Measurements from ENCODE around the gene CELF3. TPM values are rescaled to one million over a fixed set of nuclear protein-coding genes. Genes with fewer than 3 reads are reported as not detected.

The CELF3 gene
- not detected in 2 replicates for total RNA-seq (ENCODE audit: low replicate concordance)

DNA sequence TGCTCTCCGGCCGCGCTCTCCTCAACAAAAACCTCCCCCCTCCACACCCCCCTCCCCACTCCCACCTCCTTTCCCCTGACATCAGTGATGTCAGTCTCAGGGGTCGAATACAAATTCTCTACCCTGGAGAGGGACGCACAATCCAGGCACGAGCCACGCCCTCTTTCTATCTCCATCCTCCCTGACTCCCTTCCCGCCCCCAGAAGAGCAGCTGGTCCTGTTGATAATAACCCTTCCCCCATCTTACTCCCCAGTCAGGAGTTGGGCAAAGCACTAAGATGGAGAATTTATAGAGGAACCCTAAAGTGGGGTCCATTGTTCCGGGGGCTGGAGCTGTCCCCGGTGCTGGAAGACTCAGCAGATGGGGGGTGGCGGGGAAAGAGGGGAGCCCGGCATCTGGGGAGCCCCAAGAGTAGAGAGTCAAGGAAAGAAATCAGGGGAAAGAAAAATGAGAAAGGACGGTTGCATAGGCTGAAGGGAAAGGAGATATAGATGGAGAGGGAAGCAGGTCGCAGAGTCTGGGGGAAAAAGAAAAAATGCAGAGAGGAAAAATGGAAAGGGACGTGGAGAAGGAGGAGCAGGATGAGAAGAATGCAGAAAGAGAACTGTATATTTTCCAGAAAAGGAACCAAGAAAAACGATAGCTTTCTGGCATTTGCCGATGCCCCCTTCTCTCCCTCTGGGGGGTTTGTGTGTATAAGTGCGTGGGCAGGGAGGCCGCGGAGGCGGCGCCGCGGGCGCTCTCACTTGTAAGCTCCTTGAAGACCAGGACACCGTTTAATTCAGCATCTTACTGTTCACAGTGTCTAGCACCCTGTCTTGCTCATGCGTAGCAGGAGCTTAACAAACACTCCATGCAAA is at the start of gene CELF3:
Gene CELF3, minus strand, starts transcription at position 33 of the 861 bp plus-strand sequence. CDS start 783 bp downstream, outside the sequence.

DNA sequence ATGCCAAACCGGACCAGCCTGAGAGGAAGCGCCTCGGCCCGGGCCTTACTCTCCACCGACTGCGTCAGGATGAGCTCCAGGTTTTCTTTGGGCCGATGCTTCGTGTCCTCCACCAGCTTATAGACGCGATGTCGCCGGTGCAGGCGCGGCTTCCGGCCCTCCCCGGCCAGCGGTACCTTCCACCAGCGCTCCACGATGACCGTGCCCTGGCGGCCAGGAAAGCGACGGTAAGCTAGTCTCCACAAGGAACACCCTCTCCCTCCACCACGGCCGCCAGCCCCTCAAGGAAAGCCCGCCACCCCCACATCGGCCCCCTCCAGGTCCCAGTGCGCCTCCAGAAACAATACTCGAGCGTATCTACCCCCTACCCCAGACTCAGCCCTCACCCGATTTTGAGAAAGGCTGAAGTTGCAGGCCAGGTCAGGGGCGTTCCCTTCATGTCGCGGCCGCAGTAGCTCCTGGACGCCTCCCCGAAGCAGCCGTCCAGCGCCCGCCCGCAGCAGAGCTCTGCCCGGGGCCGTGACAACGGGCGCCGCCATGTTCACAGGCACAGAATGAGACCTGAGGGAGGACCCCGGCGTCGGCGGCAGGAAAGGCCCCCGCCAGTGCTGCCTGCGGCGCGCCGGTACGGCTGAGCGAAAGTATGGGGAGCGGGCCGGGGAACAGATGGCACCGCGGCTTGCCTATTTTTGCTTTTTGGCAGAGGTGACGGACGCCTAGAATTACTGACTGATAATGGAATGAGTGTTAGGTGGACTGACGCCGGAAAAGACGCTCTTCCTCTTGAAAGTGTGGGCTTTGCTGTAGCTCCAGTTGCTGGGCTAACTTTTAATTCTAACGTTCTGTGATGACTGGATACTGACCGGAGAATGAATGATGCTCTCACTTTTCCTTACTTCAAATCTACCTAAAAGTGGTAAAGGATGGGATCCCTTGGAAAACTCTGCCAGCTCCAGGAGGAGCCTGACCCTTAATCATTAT is 46.6 kb upstream of the CELF3 start, which contains the start of gene MRPL9:
Gene MRPL9, minus strand, starts transcription at position 556 of the 981 bp plus-strand sequence. Its CDS starts 17 bp downstream, at position 539.

DNA sequence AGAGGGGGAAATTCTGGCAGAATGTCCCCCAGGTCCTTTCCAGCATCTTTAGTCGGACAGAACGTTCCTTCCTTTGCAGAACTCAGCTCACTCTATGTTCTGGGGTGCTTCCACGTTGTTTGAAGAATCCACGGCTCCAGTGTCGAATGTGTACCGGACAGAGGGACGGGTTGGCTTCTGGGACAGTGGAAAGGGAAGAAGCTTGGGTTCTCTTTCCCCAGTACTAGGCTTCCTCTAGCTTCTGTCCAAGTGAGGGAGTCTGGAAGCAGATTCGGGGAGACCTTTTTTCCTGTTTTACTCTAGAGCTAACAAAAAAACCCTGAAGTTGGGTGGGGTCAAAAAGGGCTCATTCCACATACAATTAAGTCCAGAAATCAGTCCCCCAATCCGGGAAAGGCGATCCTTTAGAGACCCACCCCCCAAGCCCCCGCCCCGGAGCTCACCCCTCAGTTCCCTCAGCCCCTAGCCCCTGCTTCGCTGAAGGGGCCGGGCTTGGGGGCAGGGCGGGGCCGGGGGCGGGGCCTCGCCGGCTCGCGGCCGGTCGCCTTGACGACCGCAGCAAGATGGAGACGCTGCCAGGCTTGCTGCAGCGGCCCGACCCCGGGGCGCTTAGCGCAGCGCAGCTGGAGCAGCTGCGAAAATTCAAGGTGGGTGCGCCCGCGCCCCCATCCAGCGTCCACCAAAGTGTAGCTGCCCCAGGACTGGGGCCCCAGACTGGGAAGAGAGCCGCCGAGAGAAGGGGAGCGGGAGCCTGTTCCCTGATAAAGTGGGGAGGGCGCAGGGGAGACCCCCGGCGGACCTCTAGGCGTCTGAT is 4.6 kb upstream of the CELF3 start, which contains the start of gene RIIAD1:
Gene RIIAD1, plus strand, starts transcription at position 549 of the 814 bp plus-strand sequence. Its CDS starts 15 bp downstream, at position 564.

Other genes starting within 250 kb of the CELF3 start
- 0.30 and 0.35 TPM in 2 replicates for gene CGN, start 205.4 kb downstream of the CELF3 start, total RNA-seq (ENCODE audit: low replicate concordance)
- 8.5 and 18.1 TPM in 2 replicates for gene TUFT1, start 176.5 kb downstream of the CELF3 start, total RNA-seq (ENCODE audit: low replicate concordance)
- gene SNX27, start 104.8 kb downstream of the CELF3 start, total RNA-seq (ENCODE audit: low replicate concordance): 16.2 and 58.9 TPM in 2 replicates
- gene RIIAD1, start 4.7 kb upstream of the CELF3 start, total RNA-seq (ENCODE audit: low replicate concordance): not detected in 2 replicates
- 70.6 and 74.6 TPM in 2 replicates for gene MRPL9, start 46.7 kb upstream of the CELF3 start, total RNA-seq (ENCODE audit: low replicate concordance)
- 0.47 and 2.0 TPM in 2 replicates for gene TDRKH, start 73.7 kb upstream of the CELF3 start, total RNA-seq (ENCODE audit: low replicate concordance)
- gene LINGO4, start 88.6 kb upstream of the CELF3 start, total RNA-seq (ENCODE audit: low replicate concordance): not detected in 2 replicates
- not detected in 2 replicates for gene RORC, start 115.0 kb upstream of the CELF3 start, total RNA-seq (ENCODE audit: low replicate concordance)
- 0.12 TPM in 1 of 2 replicates, not detected in the other for gene C2CD4D, start 123.0 kb upstream of the CELF3 start, total RNA-seq (ENCODE audit: low replicate concordance)
- not detected in 2 replicates for gene THEM5, start 136.9 kb upstream of the CELF3 start, total RNA-seq (ENCODE audit: low replicate concordance)
- 4.0 and 9.1 TPM in 2 replicates for gene THEM4, start 192.7 kb upstream of the CELF3 start, total RNA-seq (ENCODE audit: low replicate concordance)